MM.1S (cell line): ENCODE data around the gene TMEM86B.
"Not testable (repeated sequence)": the region's sequence is repeated elsewhere in the genome, so short reads cannot be mapped to it uniquely, and the experiment has no call there.

Source experiments
- DNase-seq: peaks from one replicate; pipeline ENCODE4 v3.0.0-alpha.2; 2015
- H2AFZ ChIP-seq: fragments of 300-600 bp; sonication (generic); 2 replicates; pipeline ENCODE4 v1.6.0; 2016; ENCODE audit warnings: antibody characterized with exemption, low read length
- H3F3A ChIP-seq: fragments of 300-600 bp; sonication (generic); 2 replicates; pipeline ENCODE4 v1.6.1; 2016; ENCODE audit warnings: mild to moderate bottlenecking, antibody characterized with exemption, low read length, moderate library complexity, mixed read lengths; ENCODE audit not compliant: insufficient read depth
- H3K27ac ChIP-seq: fragments of 300-600 bp; sonication (generic); 2 replicates; pipeline ENCODE4 v1.5.1; 2016; ENCODE audit warnings: mild to moderate bottlenecking, low read length
- H3K27me3 ChIP-seq: fragments of 300-600 bp; sonication (generic); replicated peaks from 2 replicates; pipeline ENCODE4 v1.6.0; 2016; ENCODE audit warnings: low read length; ENCODE audit not compliant: insufficient read depth
- H3K36me3 ChIP-seq: fragments of 300-600 bp; sonication (generic); replicated peaks from 2 replicates; pipeline ENCODE4 v1.6.1; 2016; ENCODE audit warnings: mild to moderate bottlenecking, low read length, mixed read lengths; ENCODE audit not compliant: insufficient read depth
- H3K4me1 ChIP-seq: fragments of 300-600 bp; sonication (generic); 2 replicates; pipeline ENCODE4 v1.6.1; 2016; ENCODE audit warnings: low read length, mixed read lengths
- H3K4me2 ChIP-seq: fragments of 300-600 bp; sonication (generic); 2 replicates; pipeline ENCODE4 v1.6.0; 2016; ENCODE audit warnings: low read depth, low read length
- H3K4me3 ChIP-seq: fragments of 300-600 bp; sonication (generic); 2 replicates; pipeline ENCODE4 v1.5.1; 2016; ENCODE audit warnings: low read length, mixed read lengths
- H3K79me2 ChIP-seq: fragments of 300-600 bp; sonication (generic); 2 replicates; pipeline ENCODE4 v1.6.1; 2016; ENCODE audit warnings: mixed run types, low read length, mixed read lengths
- H3K9ac ChIP-seq: fragments of 300-600 bp; sonication (generic); 2 replicates; pipeline ENCODE4 v1.6.1; 2016; ENCODE audit warnings: low read length, mixed read lengths
- H3K9me2 ChIP-seq: fragments of 300-600 bp; sonication (generic); replicated peaks from 2 replicates; pipeline ENCODE4 v1.6.1; 2016; ENCODE audit warnings: mild to moderate bottlenecking, low read length, mixed read lengths; ENCODE audit not compliant: insufficient read depth
- H3K9me3 ChIP-seq: fragments of 300-600 bp; sonication (generic); replicated peaks from 2 replicates; pipeline ENCODE4 v1.6.1; 2016; ENCODE audit warnings: mild to moderate bottlenecking, low read length, mixed read lengths; ENCODE audit not compliant: insufficient read depth
- H4K20me1 ChIP-seq: fragments of 300-600 bp; sonication (generic); 2 replicates; pipeline ENCODE4 v1.6.1; 2016; ENCODE audit warnings: mild to moderate bottlenecking, low read length, moderate library complexity, mixed read lengths; ENCODE audit not compliant: insufficient read depth
- EZH2 ChIP-seq: fragments of 300-600 bp; sonication (generic); optimal IDR thresholded peaks from 2 replicates; pipeline ENCODE3; 2017; ENCODE audit warnings: low read depth, mild to moderate bottlenecking, antibody characterized with exemption, low read length, mixed read lengths
- EZH2phosphoT487 ChIP-seq: fragments of 300-600 bp; sonication (generic); IDR thresholded peaks from 2 replicates; pipeline ENCODE4 v1.6.1; 2018; ENCODE audit warnings: antibody characterized with exemption, low read length
- TF ChIP-seq, protein P1 (sequence below): fragments of 300-600 bp; sonication (generic); IDR thresholded peaks from 2 replicates; pipeline ENCODE4 v1.5.1; 2016; ENCODE audit warnings: antibody characterized with exemption, low read length, mixed read lengths

Gene TMEM86B

GRCh38 chr19:55226273-55226672 lies 2.3 kb downstream of the TMEM86B start:
- Histone ChIP-seq H2AFZ (no peak overlapping the region), H3K9me3 (no peaks in the 10 kb centered on the region), H3K9ac (no peak overlapping the region), H3K4me3 (no peak overlapping the region), H3K4me1 (no peaks in the 10 kb centered on the region), H3K4me2 (no peak overlapping the region), H4K20me1 (no peaks in the 10 kb centered on the region), H3K36me3 (no peaks in the 10 kb centered on the region), H3K79me2 (no peaks in the 10 kb centered on the region; the same call in 1 of the 2 replicates), H3K27ac (no peak overlapping the region), H3K9me2 (no peaks in the 10 kb centered on the region), H3K27me3 (no peaks in the 10 kb centered on the region), H3F3A (no peaks in the 10 kb centered on the region)
- DNase-seq: no peak
- TF ChIP-seq EZH2 (no peak), EZH2phosphoT487 (no peak)
- TF ChIP-seq, protein P1, sequence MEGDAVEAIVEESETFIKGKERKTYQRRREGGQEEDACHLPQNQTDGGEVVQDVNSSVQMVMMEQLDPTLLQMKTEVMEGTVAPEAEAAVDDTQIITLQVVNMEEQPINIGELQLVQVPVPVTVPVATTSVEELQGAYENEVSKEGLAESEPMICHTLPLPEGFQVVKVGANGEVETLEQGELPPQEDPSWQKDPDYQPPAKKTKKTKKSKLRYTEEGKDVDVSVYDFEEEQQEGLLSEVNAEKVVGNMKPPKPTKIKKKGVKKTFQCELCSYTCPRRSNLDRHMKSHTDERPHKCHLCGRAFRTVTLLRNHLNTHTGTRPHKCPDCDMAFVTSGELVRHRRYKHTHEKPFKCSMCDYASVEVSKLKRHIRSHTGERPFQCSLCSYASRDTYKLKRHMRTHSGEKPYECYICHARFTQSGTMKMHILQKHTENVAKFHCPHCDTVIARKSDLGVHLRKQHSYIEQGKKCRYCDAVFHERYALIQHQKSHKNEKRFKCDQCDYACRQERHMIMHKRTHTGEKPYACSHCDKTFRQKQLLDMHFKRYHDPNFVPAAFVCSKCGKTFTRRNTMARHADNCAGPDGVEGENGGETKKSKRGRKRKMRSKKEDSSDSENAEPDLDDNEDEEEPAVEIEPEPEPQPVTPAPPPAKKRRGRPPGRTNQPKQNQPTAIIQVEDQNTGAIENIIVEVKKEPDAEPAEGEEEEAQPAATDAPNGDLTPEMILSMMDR: no peak

- Histone ChIP-seq H3K9me2 (no peaks in the 10 kb centered on the region), H3K79me2 (no peaks in the 10 kb centered on the region; the same call in 1 of the 2 replicates), H3K4me3 (no peak overlapping the region), H3K4me1 (no peaks in the 10 kb centered on the region), H3K27me3 (no peaks in the 10 kb centered on the region), H3F3A (no peaks in the 10 kb centered on the region), H2AFZ (no peak overlapping the region), H3K9me3 (no peaks in the 10 kb centered on the region), H3K9ac (no peak overlapping the region), H3K27ac (no peak overlapping the region), H3K4me2 (no peak overlapping the region), H3K36me3 (no peaks in the 10 kb centered on the region), H4K20me1 (no peaks in the 10 kb centered on the region)
- TF ChIP-seq, protein P1: no peak
- TF ChIP-seq EZH2: no peak
- no peak for DNase-seq
Observed at GRCh38 chr19:55225415-55225958, 3.1 kb downstream of the TMEM86B start.

DNA sequence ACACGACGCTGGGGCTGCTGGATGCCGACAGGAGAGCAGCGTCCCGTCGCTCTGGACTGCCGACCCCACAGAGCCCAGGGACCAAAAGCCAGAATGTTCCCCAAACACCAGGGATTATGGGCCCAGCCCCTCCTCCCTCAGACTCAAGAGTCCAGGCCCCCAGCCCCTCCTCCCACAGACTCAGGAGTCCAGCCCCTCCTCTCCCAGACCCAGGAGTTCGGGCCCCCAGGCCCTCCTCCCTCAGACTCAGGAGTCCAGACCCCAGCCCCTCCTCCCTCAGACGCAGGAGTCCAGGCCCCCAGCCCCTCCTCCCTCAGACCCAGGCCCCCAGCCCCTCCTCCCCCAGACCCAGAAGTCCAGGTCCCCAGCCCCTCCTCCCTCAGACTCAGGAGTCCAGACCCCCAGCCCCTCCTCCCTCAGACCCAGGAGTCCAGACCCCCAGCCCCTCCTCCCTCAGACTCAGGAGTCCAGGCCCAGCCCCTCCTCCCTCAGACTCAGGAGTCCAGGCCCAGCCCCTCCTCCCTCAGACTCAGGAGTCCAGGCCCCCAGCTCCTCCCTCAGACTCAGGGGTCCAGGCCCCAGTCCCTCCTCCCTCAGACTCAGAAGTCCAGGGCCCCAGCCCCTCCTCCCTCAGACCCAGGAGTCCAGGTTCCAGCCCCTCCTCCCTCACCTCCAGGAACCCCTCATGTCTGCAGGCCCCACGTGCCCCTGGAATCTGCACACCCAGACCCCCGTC lies 3.7 kb downstream of the TMEM86B start:
- H4K20me1 ChIP-seq, H3K27ac ChIP-seq, H3K4me3 ChIP-seq, H3K9me3 ChIP-seq, H3K9me2 ChIP-seq, H3F3A ChIP-seq, H3K4me2 ChIP-seq, H3K36me3 ChIP-seq, H3K27me3 ChIP-seq, H2AFZ ChIP-seq, H3K4me1 ChIP-seq, DNase-seq, H3K9ac ChIP-seq, H3K79me2 ChIP-seq: not testable (repeated sequence)

GRCh38 chr19:55224038-55224665 lies 4.4 kb downstream of the TMEM86B start:
- Histone ChIP-seq H3K9me2 (no peaks in the 10 kb centered on the region), H3K4me1 (no peaks in the 10 kb centered on the region), H3K4me2 (no peak overlapping the region), H3K27me3 (no peaks in the 10 kb centered on the region), H3K4me3 (no peak overlapping the region), H3K27ac (no peak overlapping the region), H3K9me3 (no peaks in the 10 kb centered on the region), H2AFZ (no peak overlapping the region), H4K20me1 (no peaks in the 10 kb centered on the region), H3K79me2 (no peaks in the 10 kb centered on the region; the same call in 1 of the 2 replicates), H3K9ac (no peak overlapping the region), H3K36me3 (no peaks in the 10 kb centered on the region), H3F3A (no peaks in the 10 kb centered on the region)
- TF ChIP-seq, protein P1: no peak
- no peak for TF ChIP-seq EZH2
- DNase-seq: no peak
